NCI-H510A treated with DMSO at 0.1 percent for 48 hours (cell line): ENCODE measurements around the gene FXYD5.
"Not testable (repeated sequence)": the region's sequence is repeated elsewhere in the genome, so short reads cannot be mapped to it uniquely, and the experiment has no call there.

Experiments used
- DNase-seq: peaks from one replicate; lab custom pipeline; 2025; lab: John Stamatoyannopoulos, UW

The FXYD5 gene

DNA sequence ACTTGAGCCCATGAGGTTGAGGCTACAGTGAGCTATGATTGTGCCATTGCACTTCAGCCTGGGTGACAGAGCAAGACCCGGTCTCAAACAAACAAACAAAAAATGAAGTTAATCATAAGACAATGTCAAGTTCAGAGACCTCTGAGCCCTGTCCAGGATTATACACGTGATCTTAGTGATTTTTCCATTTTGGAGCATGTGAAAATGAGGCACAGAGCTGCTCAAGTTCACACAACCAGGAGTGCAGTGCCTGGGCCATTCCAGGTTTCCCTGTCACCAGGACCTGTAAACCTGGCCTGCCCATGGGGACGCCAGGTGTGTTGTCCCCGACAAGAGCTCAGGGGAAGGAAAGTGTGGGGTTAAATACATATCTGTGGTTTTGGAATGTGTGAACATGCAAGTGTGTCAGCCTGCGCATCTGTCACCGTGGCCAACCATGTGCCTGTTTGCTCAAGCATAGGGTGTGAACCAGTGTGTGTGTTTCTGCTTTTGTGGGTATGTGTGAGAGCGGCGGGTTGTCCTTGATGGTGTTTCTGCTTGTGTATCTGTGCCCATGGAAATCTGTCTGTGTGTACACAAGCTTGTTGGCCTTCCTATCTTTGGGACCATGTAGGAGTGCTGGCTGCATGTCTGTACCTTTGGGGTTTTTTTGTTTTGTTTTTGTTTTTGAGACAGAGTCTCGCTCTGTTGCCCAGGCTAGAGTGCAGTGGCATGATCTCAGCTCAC, 17.4 kb upstream of the FXYD5 start:
- no peak for DNase-seq

DNA sequence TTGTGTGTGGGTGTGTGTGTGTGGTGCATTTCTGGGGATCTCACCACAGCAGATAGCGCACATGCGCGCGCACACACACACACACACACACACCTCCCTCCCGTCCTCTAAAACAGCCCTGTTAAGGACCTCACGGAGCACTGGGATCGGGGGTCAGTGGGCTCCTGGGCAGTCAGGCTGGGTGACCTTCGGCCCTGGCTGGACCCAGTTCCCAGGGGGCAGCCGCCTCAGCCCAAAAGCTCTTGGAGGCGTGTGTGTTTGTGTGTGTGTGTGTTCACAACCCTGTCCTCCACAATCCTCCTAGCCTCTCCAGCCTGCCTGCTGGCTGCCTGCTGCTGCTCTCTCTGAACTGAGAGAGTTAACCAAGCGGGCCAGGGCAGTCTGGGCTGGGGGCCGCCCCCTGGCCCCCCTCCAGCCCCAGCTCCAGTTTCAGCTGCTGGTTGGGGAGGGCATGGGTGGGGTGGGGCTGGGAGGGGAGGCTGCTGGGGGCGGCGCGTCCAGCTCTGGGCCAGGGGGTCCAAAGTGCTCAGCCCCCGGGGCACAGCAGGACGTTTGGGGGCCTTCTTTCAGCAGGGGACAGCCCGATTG, 16.1 kb upstream of the FXYD5 start, which contains the start of gene FXYD1:
Gene FXYD1 (plus strand): TSS at position 520 of the 588 bp plus-strand sequence. CDS start 1,256 bp downstream, outside the sequence.
- no peak for DNase-seq

DNA sequence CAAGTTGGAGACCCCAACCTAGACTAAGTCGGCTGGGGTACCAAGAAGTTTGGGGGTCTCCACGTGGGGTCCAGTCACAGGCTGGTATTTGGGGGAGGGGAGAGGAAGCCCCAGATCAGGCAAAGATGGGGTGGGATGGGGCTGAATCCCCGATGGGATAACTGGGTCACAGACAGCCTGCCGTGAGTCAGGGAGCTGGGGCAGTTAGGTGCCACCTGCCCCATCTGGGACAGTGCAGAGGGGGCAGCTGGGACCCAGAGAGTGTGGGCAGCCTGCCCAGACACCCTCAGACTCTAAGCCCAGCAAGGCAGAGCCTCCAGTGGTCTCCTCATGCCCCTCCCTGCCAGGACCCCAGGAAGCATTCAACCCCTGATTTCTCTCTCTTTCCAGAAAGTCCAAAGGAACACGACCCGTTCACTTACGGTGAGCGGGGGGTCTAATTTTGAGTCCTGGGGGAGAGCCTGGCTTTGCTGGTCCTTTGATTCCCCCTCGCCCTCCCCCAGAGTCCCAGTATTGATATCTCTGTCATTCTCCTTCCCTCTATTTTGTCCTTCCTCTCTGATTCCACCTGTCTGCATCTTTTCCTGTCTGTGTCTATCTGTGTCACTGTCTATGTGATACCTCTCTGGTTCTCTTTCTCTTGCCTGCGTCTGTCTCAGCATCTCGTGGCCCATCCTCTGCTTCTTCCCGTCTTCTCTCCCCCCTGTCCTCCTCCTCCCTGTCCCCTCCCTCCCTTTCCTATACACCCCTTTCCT, 14.2 kb upstream of the FXYD5 start:
- no peak for DNase-seq

DNA sequence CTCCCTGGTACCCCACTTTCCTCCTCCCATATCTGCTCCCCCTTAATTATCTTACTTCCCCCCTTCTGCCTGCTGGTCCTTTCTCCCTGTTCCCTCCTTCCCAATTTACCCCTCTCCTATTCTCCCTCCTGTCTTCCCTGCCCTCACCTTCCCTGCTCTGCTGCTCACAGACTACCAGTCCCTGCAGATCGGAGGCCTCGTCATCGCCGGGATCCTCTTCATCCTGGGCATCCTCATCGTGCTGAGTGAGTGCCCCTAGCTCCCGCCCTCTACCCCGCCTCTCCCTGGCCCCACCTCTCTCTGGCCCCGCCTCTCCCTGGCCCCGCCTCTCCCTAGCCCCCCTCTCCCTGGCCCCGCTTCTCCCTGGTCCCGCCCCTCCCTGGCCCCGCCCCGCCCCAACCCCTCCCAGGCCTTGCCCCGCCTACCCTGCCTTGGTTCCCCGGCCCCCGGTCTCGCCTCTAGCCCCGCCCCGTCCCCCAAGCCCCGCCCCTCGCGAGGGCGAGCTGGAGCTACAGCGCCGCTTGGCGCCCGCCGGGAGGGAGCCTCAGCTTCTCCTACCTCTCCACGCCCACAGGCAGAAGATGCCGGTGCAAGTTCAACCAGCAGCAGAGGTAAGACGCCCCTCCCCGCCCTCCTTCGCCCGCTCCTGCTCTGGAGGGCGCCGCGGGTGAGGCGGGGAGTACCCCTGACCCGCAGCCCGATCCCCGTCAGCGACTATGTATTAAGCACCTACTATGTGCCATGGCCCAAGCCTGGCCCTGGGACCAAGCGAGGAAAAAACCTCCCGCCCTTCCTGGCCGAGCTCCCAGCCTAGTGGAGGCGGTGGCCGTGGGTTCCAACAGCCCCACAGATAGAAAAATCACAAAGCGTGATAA, 13.3 kb upstream of the FXYD5 start:
- DNase-seq: no peak

DNA sequence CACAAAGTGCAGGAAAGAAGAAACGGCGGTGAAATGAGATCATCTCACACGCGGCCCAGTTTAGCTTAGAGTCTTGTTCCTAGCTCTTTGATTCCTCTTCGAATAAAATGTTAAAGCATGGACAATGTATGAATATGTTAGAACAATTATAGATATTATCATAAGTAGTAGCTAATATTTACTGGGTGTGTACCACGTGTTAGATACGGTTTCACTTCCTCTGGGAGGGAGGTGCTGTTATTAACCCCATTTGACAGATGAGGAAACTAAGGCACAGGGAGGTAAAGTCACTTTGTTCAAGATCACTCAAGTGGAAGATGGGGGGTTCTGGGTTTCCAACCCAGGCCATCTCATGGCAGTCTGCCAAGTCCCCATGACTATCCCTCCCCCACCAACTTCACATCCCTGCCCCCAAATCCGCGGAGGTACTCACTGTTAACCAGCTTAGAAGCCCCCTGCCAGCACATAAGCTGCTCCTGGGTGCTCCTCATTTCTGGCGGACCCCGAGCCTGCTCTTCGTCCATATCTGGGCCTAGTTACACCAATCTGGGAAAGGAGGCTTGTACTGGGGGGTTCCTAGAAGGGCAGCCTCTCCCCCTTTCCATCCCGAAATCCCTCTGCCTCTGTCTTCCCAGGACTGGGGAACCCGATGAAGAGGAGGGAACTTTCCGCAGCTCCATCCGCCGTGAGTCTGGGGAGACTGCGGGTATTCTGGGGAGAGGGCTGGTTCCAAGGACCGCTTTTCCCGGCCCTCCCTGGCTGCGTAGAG, 12.5 kb upstream of the FXYD5 start:
- DNase-seq: no peak

DNA sequence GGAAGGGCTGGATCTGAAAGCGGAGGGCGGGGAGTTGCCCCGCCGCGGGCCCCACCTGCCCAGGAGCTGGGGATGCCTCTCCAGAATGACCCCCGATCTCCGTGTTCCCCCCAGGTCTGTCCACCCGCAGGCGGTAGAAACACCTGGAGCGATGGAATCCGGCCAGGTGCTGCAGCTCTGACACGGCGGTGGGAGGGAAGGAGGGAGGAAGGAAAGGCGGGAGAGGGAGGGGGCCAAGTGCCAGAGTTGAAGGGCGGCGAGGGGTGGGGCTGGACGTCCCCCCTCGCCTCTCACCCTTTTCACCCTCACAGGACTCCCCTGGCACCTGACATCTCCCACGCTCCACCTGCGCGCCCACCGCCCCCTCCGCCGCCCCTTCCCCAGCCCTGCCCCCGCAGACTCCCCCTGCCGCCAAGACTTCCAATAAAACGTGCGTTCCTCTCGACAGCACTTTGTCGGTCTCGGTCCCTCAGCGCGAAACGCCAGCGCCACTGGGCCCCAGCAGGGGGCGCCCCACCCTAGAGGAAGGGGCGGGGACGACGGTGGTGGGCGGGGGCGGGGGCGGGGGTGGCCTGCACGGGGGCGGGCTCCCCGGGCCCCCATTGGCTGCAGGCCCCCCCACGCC, 11.8 kb upstream of the FXYD5 start:
- DNase-seq: no peak

DNA sequence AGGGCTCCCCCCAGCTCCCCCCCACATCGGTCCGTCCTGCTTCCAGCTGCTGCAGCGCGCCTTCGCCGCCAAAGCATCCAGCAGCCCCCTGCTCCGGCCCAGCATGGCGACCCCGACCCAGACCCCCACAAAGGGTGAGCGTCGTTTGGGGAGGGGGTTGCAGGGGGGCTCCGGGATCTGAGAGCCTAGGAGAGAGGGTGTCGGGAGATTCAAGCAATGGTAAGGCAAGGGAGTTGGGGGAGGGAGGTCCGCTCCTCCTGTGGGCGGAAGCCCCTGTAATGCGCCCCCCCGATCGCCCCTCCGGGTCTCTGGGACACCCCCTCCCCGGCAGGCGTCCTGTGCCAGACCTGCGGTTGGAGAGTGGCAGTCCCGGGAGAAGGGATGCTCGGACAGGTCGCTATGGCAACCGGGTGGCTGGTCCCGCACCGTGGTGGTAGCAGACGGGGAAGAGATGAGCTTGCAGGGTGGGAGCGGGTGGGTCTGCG, 11.3 kb upstream of the FXYD5 start, which contains the start of gene FXYD7:
Gene FXYD7 (plus strand): TSS at position 25 of the 485 bp plus-strand sequence. CDS start 79 bp downstream, at position 104.
- DNase-seq: no peak

DNA sequence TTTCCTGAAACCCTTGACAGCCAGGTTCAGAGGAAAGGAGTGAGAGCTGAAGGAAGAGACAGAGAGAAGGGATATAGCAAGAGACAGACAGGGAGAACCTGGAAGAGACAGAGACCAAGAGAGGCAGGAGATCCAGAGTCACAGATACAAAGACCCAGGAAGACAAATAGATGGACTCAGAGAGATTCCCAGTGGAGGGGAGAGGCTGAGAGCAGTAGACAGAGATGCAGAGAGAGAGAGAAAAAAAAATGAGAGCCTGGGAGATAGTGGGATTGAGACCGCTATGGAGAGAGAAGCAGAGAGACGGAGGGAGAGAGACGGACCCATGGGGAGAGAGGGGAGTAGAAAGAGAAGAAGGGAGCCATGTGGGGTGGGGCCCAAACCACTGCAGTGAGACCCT, 10.7 kb upstream of the FXYD5 start:
- no peak for DNase-seq

DNA sequence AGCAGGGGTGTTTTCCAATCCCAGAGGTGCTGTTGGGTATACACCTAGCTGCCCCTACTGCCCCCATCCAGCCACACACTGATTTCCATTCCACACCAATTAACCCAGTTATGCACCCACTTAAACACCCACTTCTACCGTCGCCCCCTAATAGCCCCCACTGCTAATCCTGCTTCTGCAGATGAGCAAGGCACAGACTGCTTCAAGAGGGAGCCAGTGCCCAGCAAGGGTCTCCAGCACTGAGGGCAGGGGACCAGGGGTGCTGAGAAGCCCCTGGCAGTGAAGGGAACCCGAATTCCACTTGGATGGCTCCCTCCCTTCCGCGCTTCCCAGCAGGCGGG, 10.3 kb upstream of the FXYD5 start:
- DNase-seq: no peak

DNA sequence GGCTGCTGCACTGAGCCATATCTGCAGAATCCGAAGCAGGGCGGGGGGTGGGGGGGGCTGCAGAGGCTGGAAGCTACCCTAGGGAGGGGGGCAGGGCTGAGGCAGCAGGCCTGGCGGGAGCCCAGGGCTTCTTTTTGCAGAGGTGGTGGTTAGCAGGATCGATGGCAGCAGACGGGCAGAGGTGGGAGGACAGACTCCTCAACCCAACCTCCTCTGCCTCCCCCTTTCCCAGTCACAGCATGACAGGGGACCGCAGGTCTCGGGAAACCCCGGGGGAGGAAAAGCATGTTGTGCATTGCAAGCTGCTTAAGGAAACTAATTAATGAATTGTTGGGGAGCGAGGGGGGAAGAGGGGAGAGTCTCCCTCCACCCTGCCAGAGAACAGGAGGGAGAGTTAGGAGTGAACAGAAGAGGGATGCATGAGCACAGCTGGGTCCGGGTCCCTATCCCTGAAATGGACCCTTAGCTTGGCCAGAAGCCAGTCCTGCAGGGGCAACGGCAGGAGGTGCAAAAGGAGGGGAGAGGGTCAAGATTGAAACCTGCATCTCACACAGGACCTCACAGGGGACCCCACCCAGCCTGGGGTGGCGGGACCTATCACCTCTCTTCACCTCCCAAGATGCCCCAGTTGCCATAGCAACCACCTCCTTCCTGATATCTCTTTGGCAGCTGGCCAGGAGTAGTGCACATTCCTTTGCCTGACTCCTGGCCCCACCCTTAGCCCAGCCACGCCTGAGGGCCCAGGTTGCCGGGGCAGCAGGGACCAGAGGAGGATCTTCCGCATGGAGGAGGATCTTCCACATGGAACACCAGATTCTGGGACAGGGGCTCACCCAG, 9.7 kb upstream of the FXYD5 start:
- no peak for DNase-seq

DNA sequence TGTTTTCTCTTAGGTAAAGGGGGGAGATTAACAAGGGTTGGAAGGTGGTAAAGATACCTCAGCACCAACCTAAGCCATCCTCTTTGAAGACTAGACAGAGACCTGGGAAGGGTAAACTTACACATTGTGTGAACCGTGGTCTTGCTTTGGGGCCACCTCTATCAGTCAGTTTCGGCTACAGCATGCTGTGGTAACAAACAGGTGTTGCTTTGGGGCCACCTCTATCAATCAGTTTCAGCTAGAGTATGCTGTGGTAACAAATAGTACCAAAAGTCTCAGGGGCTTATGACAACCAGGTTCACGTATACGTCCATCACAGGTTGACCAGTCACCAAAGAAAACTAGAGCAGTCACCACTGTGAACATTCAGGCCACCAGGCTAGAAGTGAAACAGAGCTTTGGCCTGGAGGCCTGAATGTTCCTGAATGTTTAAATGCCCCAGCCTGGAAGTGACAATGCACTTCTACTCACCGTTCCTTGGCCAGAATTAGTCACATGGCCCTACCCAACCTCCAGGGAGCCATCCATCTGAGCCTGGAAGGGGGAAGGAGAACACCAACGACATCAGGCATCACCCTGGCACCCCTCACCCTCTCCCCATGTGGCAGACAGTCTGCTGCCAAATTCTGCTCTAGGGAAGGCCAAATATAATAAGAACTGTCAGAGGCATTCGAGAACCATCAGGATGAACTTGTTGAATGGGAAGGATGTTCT, 7.6 kb upstream of the FXYD5 start:
- no peak for DNase-seq

DNA sequence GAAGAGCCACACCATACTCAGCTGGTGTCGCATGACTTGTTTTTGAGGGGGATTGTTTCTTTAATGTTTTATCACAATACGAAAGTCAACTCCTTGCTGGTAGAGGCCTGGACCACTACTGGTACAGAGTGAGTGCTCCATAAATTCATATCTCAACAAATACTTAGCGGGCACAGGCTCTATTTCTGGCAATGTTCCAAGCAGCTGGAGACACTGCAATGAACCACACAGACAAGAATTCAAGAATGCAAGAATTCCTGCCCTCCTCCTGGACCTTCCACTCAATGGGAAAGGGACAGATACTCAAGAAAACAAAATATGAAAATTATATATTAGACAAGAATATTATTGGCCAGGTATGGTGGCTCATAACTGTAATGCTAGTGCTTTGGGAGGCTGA, 5.1 kb upstream of the FXYD5 start:
- no peak for DNase-seq

DNA sequence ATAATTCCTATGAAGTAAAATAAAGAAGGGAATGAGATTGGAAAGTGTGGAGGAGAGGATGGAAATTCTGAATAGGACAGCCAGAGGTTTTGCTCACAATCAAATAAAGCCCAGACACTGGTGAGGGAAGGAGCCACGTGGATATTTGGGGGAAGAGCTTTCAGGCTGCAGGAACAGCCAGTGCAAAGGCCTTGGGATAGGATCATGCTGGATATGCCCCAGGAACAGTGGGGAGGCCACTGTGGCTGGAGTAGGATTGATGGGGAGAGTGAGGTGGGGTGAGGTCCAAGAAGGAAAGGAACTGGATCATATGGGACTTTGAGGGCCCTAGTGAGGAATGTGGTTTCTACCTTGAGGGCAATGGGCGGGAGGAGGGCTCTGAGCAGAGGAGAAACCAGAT, 4.1 kb upstream of the FXYD5 start:
- no peak for DNase-seq

DNA sequence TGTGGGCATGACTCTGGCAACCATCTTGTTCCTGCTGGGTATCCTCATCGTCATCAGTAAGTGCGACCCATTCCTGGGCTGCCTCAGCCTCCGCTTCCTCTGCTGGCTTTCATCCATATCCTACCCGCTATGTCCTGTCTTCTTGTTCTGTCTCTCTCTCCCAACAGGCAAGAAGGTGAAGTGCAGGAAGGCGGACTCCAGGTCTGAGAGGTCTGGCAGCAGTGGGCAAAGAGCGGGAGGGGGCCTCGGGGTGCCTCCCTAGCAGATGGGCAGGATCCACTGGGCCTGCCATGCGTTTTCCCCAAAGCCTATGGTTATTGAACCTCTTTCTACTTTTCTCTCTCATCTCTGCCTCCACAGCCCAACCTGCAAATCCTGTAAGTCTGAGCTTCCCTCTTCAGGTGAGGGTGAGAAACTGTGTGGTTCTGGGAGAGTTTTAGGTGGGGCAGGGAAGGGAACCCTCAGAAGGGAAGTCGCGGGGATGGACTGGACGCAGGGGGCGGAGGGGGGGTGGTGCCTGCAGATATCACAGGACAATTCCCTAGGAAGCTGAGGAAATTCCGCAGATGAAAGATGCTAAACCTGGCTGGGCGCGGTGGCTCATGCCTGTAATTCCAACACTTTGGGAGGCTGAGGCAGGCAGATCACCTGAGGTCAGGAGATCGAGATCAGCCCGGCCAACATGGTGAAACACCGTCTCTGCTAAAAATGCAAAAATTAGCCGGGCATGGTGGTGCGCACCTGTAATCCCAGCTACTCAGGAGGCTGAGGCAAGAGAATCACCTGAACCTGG, 3.1 kb upstream of the FXYD5 start:
- DNase-seq: no peak

DNA sequence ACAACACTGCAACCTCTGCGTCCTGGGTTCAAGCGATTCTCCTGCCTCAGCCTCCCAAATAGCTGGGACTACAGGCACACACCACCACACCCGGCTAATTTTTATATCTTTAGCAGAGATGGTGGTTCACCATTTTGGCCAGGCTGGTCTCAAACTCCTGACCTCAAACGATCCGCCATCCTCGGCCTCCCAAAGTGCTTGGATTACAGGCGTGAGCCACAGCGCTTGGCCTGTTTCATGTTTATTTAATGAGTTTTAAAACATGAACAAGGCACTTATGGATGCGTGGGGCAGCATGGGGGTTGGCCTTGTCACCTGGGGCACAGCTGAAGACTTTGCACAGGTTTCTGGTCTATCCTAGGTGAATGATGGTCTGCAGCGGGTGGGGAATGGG, 1.4 kb upstream of the FXYD5 start:
- not testable (repeated sequence) for DNase-seq

DNA sequence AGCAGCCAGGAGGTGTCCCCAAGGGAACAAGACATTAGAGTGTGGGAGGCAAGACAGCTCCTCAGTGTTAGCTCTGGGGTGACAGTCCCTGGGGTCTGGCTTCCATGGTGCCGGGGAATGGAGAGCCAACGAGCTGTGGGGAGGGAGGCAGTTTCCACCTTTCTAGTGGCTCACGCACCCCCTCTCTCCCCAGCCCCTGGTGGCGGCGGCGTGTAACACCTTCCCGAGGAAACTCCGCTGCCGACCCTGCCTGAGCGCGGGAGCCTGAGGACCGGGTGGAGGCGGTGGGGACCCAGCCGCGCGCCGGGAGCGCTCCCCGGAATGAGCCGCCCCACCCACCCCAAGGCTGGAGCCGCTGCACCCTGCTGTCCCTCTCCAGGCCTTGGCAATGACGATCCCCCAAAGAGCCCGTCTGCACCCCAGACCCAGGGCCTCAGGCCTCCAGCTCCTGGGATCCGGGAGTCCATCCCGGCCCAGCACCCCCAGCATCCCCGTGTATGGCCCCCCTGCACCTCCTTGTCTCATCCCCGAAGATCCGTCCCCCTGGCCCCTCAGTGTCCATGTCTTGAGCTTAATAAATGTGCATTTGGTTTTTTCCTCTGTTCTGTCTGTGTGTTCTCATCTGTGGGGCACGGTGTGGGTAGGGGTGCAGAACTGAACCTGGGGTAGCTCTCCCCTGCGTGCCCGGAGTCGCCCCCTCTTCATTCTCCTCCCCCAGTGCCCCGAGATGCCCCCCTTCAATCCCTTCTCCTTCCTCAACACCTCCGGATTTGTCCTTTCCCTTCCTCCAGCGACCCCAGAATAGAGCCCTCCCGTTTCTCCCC, 622 bp upstream of the FXYD5 start:
- DNase-seq: no peak

DNA sequence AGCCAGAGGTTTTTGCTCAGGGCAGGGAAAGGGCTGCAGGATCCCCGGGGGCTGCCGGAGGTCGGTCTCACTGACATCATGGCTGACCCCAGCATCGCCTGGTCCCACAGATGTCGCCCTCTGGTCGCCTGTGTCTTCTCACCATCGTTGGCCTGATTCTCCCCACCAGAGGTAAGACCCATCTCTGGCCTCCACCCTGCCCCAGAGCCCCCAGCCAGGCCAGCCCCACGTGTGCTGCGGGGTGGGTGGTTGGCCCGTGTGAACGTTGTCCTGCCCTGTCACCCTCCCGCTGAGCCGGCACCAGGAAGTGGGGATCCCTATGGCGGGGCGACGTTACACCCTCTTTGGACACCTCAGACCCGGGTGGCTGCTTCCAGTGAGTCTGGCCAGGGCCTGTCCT, 906 bp downstream of the FXYD5 start:
- no peak for DNase-seq
